Thoracic aorta (tissue), 2 donors: ENCODE measurements around the gene BMP8B. TPM values are rescaled to one million over a fixed set of nuclear protein-coding genes. Genes with fewer than 3 reads are reported as not detected.
"Not testable (repeated sequence)": the region's sequence is repeated elsewhere in the genome, so short reads cannot be mapped to it uniquely, and the experiment has no call there.

Experiments
- ATAC-seq: fragments of 150-250 bp; one replicate; pipeline ENCODE4 v1.8.0; 2017; ENCODE audit warnings: low read depth; ENCODE audit not compliant: insufficient number of reproducible peaks, low FRiP score
- DNase-seq: peaks from one replicate; pipeline ENCODE4 v3.0.0-alpha.2; 2020; ENCODE audit warnings: low spot score
- H3K27ac ChIP-seq, 2 donors: fragments of 200-600 bp; sonication (generic); 1 replicate in 1 of 2; 2 replicates in 1 of 2; pipeline ENCODE4 v1.5.1; 2016; ENCODE audit warnings: mild to moderate bottlenecking in 2 of 2, moderate library complexity in 2 of 2
- H3K27me3 ChIP-seq: fragments of 200-600 bp; sonication (generic); replicated peaks from 2 replicates; pipeline ENCODE4 v1.6.0; 2016; ENCODE audit warnings: mild to moderate bottlenecking; ENCODE audit not compliant: insufficient read depth
- H3K36me3 ChIP-seq: fragments of 200-600 bp; sonication (generic); one replicate; pipeline ENCODE4 v1.5.1; 2016
- H3K4me1 ChIP-seq, 2 donors: fragments of 200-600 bp; sonication (generic); 1 replicate in 1 of 2; 2 replicates in 1 of 2; pipeline versions ENCODE4 v1.5.1 to v1.6.0; 2016; ENCODE audit warnings: low read depth in 2 of 2, mild to moderate bottlenecking in 1 of 2; ENCODE audit not compliant: control insufficient read depth in 1 of 2
- H3K4me3 ChIP-seq: fragments of 200-600 bp; sonication (generic); 2 replicates; pipeline ENCODE4 v1.5.1; 2016; ENCODE audit warnings: mild to moderate bottlenecking
- H3K9me3 ChIP-seq: fragments of 200-600 bp; sonication (generic); 2 replicates; pipeline ENCODE4 v1.5.1; 2016
- CTCF ChIP-seq: fragments of 200-600 bp; sonication (generic); IDR thresholded peaks from one replicate; pipeline ENCODE4 v1.5.1; 2019; ENCODE audit warnings: antibody characterized with exemption
- total RNA-seq, 2 donors: library from RNA; depleted of rRNA; stranded (reverse); fragments of >200 nt; gene quantifications; one replicate each; pipeline versions ENCODE4 v1.1.0 to v1.2.3, GENCODE V29; 2016

BMP8B gene
- total RNA-seq, 2 donors from 2014 or later, result 0.27 to 2.5 TPM

- ATAC-seq (no peak), DNase-seq (no peak)
- Histone ChIP-seq H3K27me3 (no peaks in the 10 kb centered on the region), H3K4me3 (no peak overlapping the region), H3K27ac (no peak overlapping the region), H3K4me1 (no peaks in the 10 kb centered on the region), H3K9me3 (no peaks in the 10 kb centered on the region), H3K36me3 (no peaks in the 10 kb centered on the region)
- TF ChIP-seq CTCF, result no peak
These were observed 29.8 kb upstream of the BMP8B start for GRCh38 chr1:39818482-39818881.

DNA sequence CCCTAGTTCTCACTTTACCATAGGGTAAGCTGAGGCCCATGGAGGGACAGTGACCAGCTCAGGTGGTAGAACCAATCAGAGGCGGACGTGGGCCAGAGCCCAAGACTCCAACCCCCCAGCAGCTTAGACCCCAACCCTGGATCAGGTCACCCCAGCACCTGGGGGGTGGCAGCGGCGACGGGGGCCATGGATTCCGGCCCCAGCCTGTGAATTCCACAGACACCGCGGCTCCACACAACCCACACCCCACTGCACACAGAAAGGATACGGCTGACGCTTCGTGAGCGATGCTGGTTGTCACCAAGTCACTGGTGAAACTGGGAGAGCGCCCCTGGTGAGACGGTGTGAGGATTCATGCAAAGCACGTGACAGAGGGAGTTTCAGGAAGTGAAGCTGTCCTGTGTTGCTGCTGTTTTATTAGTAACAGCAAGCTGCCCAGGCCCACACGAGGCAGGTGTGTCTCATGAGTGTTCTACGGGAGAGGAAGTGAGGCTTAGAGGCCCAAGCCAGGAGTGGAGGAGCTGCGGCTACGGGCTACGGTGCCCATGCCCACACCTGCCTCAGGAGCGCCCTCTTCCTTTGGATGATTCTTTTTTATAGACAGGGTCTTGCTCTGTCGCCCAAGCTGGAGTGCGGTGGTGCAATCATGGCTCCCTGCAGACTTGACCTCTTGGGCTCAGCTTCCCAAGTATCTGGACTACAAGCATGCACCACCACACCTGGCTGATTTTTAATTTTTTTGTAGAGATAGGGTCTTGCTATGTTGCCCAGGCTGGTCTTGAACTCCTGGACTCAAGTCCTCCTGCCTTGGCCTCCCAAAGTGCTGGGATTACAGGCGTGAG, 28.6 kb upstream of the BMP8B start:
- H3K27ac ChIP-seq, H3K4me1 ChIP-seq, DNase-seq, H3K27me3 ChIP-seq, H3K36me3 ChIP-seq, H3K9me3 ChIP-seq, ATAC-seq: not testable (repeated sequence)
- peak overlapping the region; percentile 32 for H3K4me3 ChIP-seq

DNA sequence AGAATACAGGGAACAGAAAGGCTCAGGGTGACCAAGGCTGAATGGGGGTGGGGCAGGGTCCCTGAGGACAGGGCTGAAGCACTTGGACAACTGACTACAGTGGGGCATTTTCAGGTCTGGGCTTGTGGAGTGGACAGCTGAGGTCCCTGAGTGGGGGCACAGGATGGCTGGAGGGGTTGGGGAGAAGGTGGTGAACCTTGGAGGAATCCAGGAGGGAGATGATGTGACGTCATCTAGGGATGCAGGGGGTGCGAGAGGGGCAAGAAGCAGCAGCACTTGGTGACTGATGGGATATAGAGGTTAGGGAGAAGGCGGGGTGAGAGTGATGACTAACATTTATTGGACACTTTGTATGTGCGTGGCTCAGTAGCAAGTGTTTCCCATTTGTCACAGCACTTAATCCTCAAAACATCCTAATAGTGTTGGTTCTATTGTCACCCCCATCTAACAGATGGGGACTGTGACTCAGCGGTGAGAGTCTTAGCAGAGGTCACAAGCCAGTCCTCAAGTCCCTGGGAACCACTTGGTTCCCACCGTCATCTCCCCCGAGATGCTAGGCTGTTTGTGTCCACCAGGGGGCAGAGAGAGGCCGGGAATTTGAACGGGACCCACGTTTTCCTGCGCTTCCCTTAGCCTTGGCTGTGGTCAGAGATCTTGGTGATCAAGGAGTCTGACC, 27.9 kb upstream of the BMP8B start:
- Histone ChIP-seq H3K4me3 (no peak overlapping the region), H3K9me3 (no peaks in the 10 kb centered on the region), H3K27me3 (no peaks in the 10 kb centered on the region), H3K4me1 (no peaks in the 10 kb centered on the region), H3K36me3 (no peaks in the 10 kb centered on the region), H3K27ac (no peak overlapping the region)
- peak; percentile 37 for DNase-seq
- TF ChIP-seq CTCF, result peak; percentile 87
- peak; percentile 51 for ATAC-seq

GRCh38 chr1:39812913-39813312, 24.2 kb upstream of the BMP8B start:
- H3K27ac ChIP-seq, result no peak overlapping the region
- no peak overlapping the region for H3K4me3 ChIP-seq
- no peaks in the 10 kb centered on the region for H3K27me3 ChIP-seq
- DNase-seq (no peak), ATAC-seq (no peak)
- H3K36me3 ChIP-seq, result no peaks in the 10 kb centered on the region
- no peak for TF ChIP-seq CTCF
- H3K4me1 ChIP-seq, result no peaks in the 10 kb centered on the region
- H3K9me3 ChIP-seq, result no peaks in the 10 kb centered on the region

GRCh38 chr1:39808784-39809517, 20.3 kb upstream of the BMP8B start:
- no peak overlapping the region for H3K27ac ChIP-seq

More at GRCh38 chr1:39808784-39809517, 20.3 kb upstream of the BMP8B start:
- no peak overlapping the region for H3K4me3 ChIP-seq
- H3K36me3 ChIP-seq, result no peaks in the 10 kb centered on the region
- TF ChIP-seq CTCF, result no peak
- no peaks in the 10 kb centered on the region for H3K9me3 ChIP-seq
- H3K4me1 ChIP-seq, result no peaks in the 10 kb centered on the region
- ATAC-seq, result no peak
- no peak for DNase-seq
- H3K27me3 ChIP-seq, result no peaks in the 10 kb centered on the region
